H7 (cell line): Measurements from ENCODE around the gene GASK1A. TPM values are rescaled to one million over a fixed set of nuclear protein-coding genes. Genes with fewer than 3 reads are reported as not detected.

Experiments
- DNase-seq: peaks from one replicate; pipeline ENCODE4 v3.0.0; 2012
- H3K27me3 ChIP-seq: 2 replicates; pipeline ENCODE4 v1.6.0; 2011; ENCODE audit warnings: mild to moderate bottlenecking, low read length; ENCODE audit not compliant: control insufficient read depth, insufficient read depth
- H3K36me3 ChIP-seq: replicated peaks from 2 replicates; pipeline ENCODE4 v1.5.1; 2011; ENCODE audit warnings: low read length; ENCODE audit not compliant: control insufficient read depth, insufficient read depth
- H3K4me3 ChIP-seq: 2 replicates; pipeline ENCODE4 v1.5.1; 2011; ENCODE audit warnings: low read depth, mild to moderate bottlenecking, control low read depth, low read length, moderate library complexity; ENCODE audit not compliant: insufficient read depth
- total RNA-seq: library from RNA; depleted of rRNA; stranded (reverse); fragments of >200 nt; shearing (Covaris generic); gene quantifications from 2 replicates; pipeline ENCODE4 v1.2.3, GENCODE V29; 2014

The GASK1A gene
- total RNA-seq, 1 experiment from 2014 or later, result 4.5 TPM

DNA sequence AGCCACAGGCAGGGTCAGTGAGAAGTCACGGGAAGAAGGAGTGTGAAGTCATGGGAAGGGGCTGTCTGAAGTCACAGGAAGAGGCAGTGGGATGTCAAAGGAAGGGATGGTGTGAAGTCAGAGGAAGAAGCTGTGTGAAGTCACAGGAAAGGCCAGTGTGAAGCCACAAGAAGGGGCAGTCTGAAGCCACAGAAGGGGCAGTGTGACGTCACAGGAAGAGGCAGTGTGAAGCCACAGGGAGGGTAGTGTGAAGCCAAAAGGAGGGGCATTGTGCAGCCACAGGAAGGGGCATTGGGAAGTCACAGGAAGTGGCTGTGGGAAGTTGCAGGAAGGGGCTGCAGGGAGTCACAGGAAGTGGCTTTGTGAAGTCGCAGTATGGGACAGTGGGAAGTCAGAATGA lies 35.1 kb downstream of the GASK1A start:
- Histone ChIP-seq H3K36me3 (no peaks in the 10 kb centered on the region), H3K4me3 (no peak overlapping the region), H3K27me3 (no peaks in the 10 kb centered on the region)
- no peak for DNase-seq

DNA sequence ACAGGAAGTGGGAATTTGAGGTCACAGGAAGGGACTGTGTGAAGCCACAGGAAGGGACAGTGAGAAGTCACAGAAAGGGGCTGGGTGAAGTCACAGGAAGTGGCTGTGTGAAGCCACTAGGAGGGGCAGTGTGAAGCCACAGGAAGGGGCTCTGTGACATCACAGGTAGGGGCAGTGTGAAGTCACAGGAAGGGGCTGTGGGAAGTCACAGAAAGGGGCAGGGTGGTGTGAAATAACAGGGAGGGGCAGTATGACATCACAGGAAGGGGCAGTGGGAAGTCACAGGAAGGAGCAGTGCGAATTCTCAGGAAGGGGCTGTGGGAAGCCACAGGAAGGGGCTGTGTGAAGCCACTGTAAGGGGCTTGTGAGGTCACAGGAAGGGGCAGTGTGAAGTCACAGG lies 35.8 kb downstream of the GASK1A start:
- Histone ChIP-seq H3K36me3 (no peaks in the 10 kb centered on the region), H3K27me3 (no peaks in the 10 kb centered on the region), H3K4me3 (no peak overlapping the region)
- no peak for DNase-seq

DNA sequence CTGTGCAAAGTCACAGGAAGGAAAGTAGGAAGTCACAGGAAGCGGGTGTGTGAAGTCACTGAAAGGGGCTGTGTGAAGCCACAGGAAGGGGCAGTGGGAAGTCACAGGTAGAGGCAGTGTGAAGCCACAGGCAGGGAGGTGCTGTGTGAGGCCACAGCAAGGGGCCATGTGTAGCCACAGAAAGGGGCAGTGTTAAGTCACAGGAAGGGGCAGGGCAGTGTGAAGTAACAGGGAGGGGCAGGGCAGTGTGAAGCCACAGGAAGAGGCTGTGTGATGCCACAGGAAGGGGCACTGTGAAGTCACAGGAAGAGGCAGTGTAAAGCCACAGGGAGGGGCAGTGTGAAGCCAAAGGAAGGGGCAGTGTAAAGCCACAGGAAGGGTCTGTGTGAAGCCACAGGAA lies 36.5 kb downstream of the GASK1A start:
- Histone ChIP-seq H3K4me3 (no peak overlapping the region), H3K36me3 (no peaks in the 10 kb centered on the region), H3K27me3 (no peaks in the 10 kb centered on the region)
- DNase-seq, result no peak

DNA sequence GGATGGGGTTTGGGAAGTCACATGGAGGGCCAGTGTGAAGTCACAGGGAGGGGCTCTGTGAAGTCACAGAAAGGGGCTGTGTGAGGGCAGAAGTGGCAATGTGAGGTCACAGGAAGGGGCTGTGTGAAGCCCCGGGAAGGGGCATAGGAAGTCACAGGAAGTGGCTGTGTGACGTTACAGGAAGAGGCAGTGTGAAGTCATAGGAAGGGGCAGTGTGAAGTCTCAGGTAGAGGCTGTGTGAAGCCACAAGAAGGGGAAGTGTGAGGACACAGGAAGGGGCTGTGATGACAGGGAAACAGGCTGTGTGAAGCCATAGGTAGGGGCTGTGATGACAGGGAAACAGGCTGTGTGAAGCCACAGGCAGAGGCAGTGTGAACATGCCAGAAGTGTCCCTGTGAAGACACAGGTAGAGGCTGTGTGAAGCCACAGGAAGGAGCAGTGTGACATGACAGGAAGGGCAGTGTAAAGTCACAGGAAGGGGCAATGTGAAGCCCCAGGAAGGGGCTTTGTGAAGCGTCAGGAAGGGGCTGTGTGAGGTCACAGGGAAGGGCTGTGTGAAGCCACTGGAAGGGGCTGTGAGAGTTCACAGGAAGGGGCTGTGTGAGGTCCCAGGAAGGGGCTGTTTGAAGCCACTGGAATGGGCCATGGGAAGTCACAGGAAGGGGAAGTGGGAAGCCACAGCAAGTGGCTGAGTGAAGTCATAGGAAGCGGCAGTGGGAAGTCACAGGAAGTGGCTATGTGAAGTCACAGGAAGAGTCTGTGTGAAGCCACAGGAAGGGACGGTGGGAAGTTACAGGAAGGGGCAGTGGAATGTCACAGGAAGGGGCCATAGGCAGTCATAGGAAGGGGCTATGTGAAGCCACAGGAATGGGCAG lies 37.1 kb downstream of the GASK1A start:
- H3K27me3 ChIP-seq, result no peaks in the 10 kb centered on the region
- no peak for DNase-seq
- H3K4me3 ChIP-seq, result no peak overlapping the region
- H3K36me3 ChIP-seq, result no peaks in the 10 kb centered on the region

DNA sequence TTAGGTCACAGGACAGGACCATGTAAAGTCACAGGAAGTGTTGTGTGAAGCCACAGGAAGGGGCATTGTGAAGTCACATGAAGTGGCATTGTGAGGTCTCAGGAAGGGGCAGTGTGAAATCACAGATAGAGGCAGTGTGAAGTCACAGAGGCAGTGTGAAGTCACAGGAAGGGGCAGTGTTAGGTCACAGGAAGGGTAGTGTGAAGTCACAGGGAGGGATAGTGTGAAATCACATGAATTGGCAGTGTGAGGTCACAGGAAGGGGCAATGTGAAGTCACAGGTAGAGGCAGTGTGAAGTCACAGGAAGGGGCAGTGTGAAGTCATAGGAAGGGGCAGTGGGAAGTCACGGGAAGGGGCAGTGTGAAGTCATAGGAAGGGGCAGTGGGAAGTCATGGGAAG lies 37.9 kb downstream of the GASK1A start:
- Histone ChIP-seq H3K27me3 (no peaks in the 10 kb centered on the region), H3K36me3 (no peaks in the 10 kb centered on the region)
- DNase-seq, result no peak

DNA sequence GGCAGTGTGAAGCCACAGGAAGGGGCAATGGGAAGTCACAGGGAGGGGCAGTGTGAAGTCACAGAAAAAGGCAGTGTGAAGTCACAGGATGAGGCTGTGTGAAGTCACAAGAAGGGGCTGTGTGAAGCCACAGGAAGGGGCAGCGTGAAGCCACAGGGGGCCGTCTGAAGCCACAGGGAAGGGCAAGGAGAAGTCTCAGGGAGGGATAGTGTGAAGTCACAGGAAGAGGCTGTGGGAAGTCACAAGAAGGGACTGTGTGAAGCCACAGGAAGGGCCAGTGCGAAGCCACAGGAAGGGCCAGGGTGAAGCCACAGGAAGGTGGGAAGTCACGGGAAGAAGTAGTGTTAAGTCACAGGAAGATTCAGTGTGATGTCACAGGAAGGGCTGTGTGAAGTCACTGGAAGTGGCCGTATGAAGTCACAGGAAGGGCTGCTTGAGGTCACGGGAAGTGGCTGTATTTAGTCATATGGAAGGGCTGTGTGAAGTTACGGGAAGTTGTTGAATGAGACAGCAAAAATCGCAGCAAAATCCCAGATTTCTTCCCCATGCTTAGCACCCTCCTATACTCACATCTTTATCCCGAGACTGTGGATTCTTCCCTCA lies 38.6 kb downstream of the GASK1A start:
- Histone ChIP-seq H3K36me3 (no peaks in the 10 kb centered on the region), H3K4me3 (no peak overlapping the region), H3K27me3 (no peaks in the 10 kb centered on the region)
- DNase-seq, result no peak

More for the DNA sequence above, 37.9 kb downstream of the GASK1A start:
- no peak overlapping the region for H3K4me3 ChIP-seq

DNA sequence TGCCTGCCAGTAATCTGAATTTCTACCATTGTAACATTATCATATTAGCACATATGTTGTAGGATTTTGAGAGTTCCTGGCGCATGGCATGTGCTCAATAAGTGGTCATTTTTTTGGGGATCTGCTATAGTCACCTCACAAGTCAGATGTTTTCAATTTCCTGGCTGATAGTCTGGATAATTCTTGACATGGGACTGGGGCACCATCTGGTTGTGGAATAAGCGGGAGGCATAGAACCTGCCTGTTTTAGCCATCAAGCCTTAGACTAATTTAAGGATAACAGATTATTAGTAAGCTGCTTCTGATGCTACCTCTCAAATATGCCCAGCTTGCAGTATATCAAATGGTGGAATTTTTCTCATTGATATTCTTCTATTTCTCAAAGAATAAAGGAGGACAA lies 39.1 kb downstream of the GASK1A start:
- H3K4me3 ChIP-seq, result no peak overlapping the region
- H3K36me3 ChIP-seq, result no peaks in the 10 kb centered on the region
- DNase-seq, result no peak
- H3K27me3 ChIP-seq, result no peaks in the 10 kb centered on the region

DNA sequence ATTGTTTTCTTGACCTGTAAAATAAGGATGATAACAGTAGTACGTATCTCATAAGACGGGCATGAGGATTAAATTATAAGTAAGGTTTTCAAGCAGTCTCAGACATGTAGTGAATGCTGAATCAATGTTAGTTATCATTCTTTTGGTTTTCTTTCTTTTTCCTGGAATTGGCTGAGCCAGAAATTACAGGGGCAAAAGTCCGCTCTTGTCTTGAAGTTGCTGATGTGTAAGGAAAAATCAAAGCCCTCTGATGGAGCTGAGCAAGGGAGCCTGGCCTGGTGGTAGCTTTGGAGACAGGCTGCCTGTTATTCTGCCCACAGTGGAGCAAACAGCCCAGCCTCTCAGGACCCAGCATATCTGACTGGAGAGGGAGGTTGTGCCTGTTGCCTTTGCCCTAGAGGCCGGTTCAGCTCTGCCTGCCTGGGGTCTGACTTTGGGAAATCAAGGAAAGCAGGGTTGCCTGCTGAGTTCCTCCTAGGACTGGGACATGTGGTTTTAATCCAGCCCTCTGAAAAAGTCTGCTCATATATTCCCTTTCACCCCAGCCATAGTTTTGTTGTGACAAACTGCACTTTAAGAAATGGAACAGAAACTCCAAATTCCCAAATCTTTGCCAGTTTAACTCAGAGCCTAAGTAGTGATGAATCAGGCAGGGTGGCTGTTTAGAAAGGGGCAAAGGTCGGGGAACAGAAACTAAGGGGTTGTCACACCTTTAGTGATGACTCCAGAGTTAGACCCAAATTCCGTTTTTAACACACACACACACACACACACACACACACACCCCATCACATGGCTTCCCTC lies 40.1 kb downstream of the GASK1A start:
- no peak overlapping the region for H3K4me3 ChIP-seq
- no peaks in the 10 kb centered on the region for H3K27me3 ChIP-seq
- H3K36me3 ChIP-seq, result no peaks in the 10 kb centered on the region
- no peak for DNase-seq

DNA sequence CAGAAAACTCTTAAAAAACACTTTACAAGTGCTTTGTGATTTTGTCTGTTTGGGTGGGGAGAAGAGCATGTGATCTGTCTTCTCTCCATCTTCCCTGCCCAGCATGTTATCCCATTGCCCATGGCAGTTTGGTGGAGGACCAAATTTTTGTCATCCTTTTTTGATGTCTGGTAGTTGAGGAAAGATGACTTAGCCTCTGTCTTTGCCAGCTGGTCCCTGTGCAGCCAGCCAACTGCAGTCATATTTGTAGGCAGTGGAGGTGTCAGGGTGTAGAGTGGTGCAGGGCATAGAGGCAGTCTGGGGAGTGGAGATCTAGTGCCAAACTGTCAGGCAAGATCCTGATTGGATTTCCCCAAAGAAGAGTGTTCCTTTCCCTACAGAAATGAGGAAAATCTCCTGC lies 40.7 kb downstream of the GASK1A start:
- no peak for DNase-seq
- Histone ChIP-seq H3K36me3 (no peaks in the 10 kb centered on the region), H3K4me3 (no peak overlapping the region), H3K27me3 (no peaks in the 10 kb centered on the region)

DNA sequence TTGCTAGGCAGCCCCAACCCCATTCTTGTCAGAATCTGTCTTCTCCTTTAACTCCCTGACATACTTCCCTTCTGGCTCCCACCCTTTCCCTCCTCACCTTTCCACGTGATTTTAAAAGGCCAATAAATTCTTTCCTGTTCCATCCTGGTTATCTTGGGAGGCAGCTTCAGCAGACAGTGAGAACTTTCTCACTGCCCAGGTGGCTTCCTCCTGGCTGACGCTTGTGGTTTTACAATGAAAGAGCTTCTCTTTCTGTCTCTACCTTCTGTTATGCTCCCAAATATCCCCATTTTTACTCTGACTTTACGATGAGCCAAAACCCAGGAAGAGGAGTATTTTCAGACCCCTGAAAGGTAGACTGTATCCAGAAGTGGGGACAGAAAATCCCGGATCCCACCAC lies 42.1 kb downstream of the GASK1A start:
- DNase-seq, result no peak
- H3K27me3 ChIP-seq, result no peaks in the 10 kb centered on the region

DNA sequence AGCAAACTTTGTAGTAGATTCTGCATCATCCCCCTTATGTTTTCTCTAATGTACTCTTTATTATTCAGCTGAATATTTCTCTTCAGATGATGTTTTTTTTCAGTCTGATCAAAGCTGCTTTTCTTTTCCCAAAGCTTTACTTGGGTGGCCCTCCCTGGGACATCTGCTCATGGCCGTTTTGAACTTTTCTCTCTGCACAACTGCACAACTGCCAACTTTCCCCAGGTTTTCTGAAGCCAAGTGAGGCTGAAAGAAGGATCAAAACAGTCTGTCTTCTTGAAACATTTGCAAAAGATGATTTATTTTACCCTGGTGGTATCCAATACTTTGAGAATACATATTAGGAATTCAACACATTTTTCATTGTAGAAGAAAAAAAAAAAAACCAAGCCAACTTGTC lies 43.0 kb downstream of the GASK1A start:
- Histone ChIP-seq H3K27me3 (no peaks in the 10 kb centered on the region), H3K36me3 (no peaks in the 10 kb centered on the region), H3K4me3 (no peak overlapping the region)
- no peak for DNase-seq

More for the DNA sequence above, 42.1 kb downstream of the GASK1A start:
- Histone ChIP-seq H3K4me3 (no peak overlapping the region), H3K36me3 (no peaks in the 10 kb centered on the region)

DNA sequence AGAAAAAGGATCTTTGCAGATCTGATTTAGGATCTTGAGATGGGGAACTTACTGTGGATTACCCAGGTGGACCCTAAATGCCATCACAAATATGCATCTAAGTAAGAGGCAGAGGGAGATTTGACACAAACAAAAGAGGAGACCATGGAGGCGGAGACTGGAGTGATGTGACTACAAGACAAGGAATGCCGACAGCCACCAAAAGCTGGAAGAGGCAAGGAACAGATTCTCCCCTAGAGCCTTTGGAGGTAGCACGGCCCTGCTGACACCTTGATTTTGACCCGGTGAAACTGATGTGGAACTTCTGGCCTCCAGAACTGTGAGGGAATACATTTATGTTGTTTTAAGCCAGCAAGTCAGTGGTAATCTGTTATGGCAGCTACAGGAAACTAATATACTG lies 44.0 kb downstream of the GASK1A start:
- no peak for DNase-seq
- no peaks in the 10 kb centered on the region for H3K27me3 ChIP-seq
- no peaks in the 10 kb centered on the region for H3K36me3 ChIP-seq
- no peak overlapping the region for H3K4me3 ChIP-seq

DNA sequence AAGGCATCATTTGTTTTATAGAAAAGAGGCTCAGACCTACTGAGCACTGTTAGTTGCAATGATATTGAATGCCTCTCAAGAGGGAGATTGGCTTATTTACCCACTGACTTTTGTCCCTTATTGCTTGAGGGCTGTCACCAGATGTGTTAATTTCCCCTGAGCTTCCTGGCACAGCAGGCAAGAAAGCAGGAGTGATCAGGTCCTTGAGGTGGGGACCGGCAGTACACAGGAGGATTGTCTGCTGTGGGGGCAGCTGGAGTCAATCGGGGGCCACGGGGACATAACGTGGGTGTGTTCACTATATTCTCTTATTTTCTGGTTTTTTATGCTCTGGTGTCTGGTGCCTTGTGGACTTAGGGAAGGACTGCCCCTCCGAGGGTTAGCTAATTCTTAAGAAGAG lies 44.6 kb downstream of the GASK1A start:
- H3K36me3 ChIP-seq, result no peaks in the 10 kb centered on the region
- H3K4me3 ChIP-seq, result no peak overlapping the region
- no peaks in the 10 kb centered on the region for H3K27me3 ChIP-seq
- DNase-seq, result no peak

DNA sequence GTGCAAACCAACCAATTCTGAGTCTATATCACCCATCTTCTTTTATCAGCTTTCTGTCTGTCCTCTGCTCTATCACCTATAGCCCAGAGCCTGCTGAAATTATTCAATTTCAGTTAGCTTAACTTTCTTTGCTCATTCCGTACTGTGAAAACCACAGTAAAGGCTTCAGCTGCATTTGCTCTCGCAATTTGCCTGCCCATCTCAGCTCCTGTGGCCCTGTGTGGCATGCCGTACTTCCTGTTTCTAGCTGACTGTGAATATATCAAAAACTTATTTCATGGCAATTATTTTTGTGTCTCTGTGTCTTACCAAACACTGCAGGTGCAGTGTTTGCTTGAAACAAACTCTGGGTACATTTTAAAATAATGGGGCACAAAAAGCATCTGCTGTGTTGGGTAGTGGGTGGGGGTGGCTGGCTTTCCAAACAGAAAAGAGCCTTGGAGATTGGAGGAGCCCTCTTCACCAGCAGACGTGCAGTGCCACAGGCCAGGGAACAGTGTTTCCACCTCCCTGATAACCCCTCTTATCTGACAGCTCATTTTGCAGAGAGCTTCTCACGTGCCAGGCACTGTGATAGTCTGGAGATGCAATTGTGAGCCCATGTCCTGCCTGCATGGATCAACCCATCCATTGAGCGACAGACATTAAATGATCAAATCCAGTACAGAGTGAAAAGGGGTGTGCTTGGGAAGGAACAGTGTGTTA lies 45.2 kb downstream of the GASK1A start:
- Histone ChIP-seq H3K4me3 (no peak overlapping the region), H3K27me3 (no peaks in the 10 kb centered on the region), H3K36me3 (no peaks in the 10 kb centered on the region)
- no peak for DNase-seq
